HG02798 (cell line): ENCODE data around the gene PPM1B.
"Not testable (repeated sequence)": the region's sequence is repeated elsewhere in the genome, so short reads cannot be mapped to it uniquely, and the experiment has no call there.

Experiments used
- ATAC-seq: cut with Tn5 transposase; IDR thresholded peaks from one replicate; pipeline ENCODE4 v1.9.1; 2021; ENCODE audit warnings: mild to moderate bottlenecking; ENCODE audit not compliant: unreplicated experiment, poor library complexity

The PPM1B gene

GRCh38 chr2:44155666-44156446, 12.8 kb upstream of the PPM1B start:
- ATAC-seq = no peak

- ATAC-seq = no peak
These were observed 4.9 kb upstream of the PPM1B start for GRCh38 chr2:44163777-44164176.

- no peak for ATAC-seq
These were observed 4.1 kb upstream of the PPM1B start for GRCh38 chr2:44164617-44165016.

GRCh38 chr2:44166096-44166495, 2.6 kb upstream of the PPM1B start:
- no peak for ATAC-seq

- ATAC-seq = no peak
These were observed 1.3 kb upstream of the PPM1B start for GRCh38 chr2:44167311-44167907.

GRCh38 chr2:44167908-44168680, 581 bp upstream of the PPM1B start:
- ATAC-seq = peak; percentile 85

GRCh38 chr2:44169155-44169898, 652 bp downstream of the PPM1B start:
- peak; percentile 0 for ATAC-seq

GRCh38 chr2:44170311-44170717, 1.6 kb downstream of the PPM1B start:
- ATAC-seq = no peak

GRCh38 chr2:44171018-44171417, 2.3 kb downstream of the PPM1B start:
- ATAC-seq = no peak

GRCh38 chr2:44171442-44171841, 2.8 kb downstream of the PPM1B start:
- ATAC-seq = not testable (repeated sequence)

- no peak for ATAC-seq
These were observed 3.9 kb downstream of the PPM1B start for GRCh38 chr2:44172576-44172975.

- ATAC-seq = no peak
These were observed 10.3 kb downstream of the PPM1B start for GRCh38 chr2:44178950-44179349.

GRCh38 chr2:44181648-44182047, 13.0 kb downstream of the PPM1B start:
- ATAC-seq = no peak

- no peak for ATAC-seq
These were observed 15.4 kb downstream of the PPM1B start for GRCh38 chr2:44184106-44184505.

- ATAC-seq = no peak
These were observed 18.1 kb downstream of the PPM1B start for GRCh38 chr2:44186810-44187209.

GRCh38 chr2:44187251-44187650, 18.6 kb downstream of the PPM1B start:
- ATAC-seq = no peak

GRCh38 chr2:44188696-44189095, 20.0 kb downstream of the PPM1B start:
- no peak for ATAC-seq

- ATAC-seq = no peak
These were observed 20.4 kb downstream of the PPM1B start for GRCh38 chr2:44189104-44189503.

GRCh38 chr2:44190526-44190925, 21.9 kb downstream of the PPM1B start:
- ATAC-seq = no peak

- ATAC-seq = peak; percentile 93
These were observed 23.1 kb downstream of the PPM1B start for GRCh38 chr2:44191739-44192138.

GRCh38 chr2:44192646-44193045, 24.0 kb downstream of the PPM1B start:
- ATAC-seq = no peak
